IMR-90 (cell line): ENCODE measurements around the gene SECTM1. TPM values are rescaled to one million over a fixed set of nuclear protein-coding genes. Genes with fewer than 3 reads are reported as not detected.

Source experiments
- ATAC-seq: fragments of 200-7000 bp; cut with Tn5 transposase; 2 replicates; pipeline ENCODE4 v1.9.1; 2020; ENCODE audit warnings: low read depth, mild to moderate bottlenecking, moderate library complexity
- BruUV-seq: library from RNA; stranded (reverse); fragments of 400-500 nt; replicated peaks from 2 replicates; lab custom pipeline; 2021; lab: Mats Ljungman, UMichigan
- CTCF ChIA-PET: fragments of 300-600 bp; formaldehyde crosslinking; extraction: SDS; loops from one replicate; lab custom pipeline; 2021; ENCODE audit warnings: antibody characterized with exemption; lab: Yijun Ruan, JAX
- POLR2A ChIA-PET: fragments of 300-600 bp; sonication (Branson Sonifier 250); formaldehyde crosslinking; loops from one replicate; lab custom pipeline; 2022; ENCODE audit warnings: antibody characterized with exemption; ENCODE audit not compliant: unreplicated experiment; lab: Charles Lee
- DNase-seq: peaks from one replicate; pipeline ENCODE4 v3.0.0; 2013
- H2AFZ ChIP-seq: replicated peaks from 2 replicates; pipeline ENCODE3; 2013; ENCODE audit warnings: low read length, mild to moderate bottlenecking; ENCODE audit not compliant: poor library complexity
- H2AK5ac ChIP-seq: 2 replicates; pipeline ENCODE4 v1.6.1; 2013; ENCODE audit warnings: low read depth, low read length, inconsistent platforms
- H2AK9ac ChIP-seq: replicated peaks from 2 replicates; pipeline ENCODE3; 2013; ENCODE audit warnings: mild to moderate bottlenecking, low read depth, low read length, moderate library complexity; ENCODE audit not compliant: poor library complexity
- H2BK120ac ChIP-seq: 2 replicates; pipeline ENCODE4 v1.6.1; 2013; ENCODE audit warnings: low read depth, low read length, inconsistent platforms
- H2BK15ac ChIP-seq: 3 replicates; pipeline ENCODE4 v1.6.1; 2013; ENCODE audit warnings: low read depth, low read length, inconsistent platforms
- H2BK20ac ChIP-seq: 2 replicates; pipeline ENCODE4 v1.6.1; 2013; ENCODE audit warnings: low read depth, mild to moderate bottlenecking, inconsistent platforms, low read length, moderate library complexity
- H2BK5ac ChIP-seq: 2 replicates; pipeline ENCODE4 v1.6.1; 2013; ENCODE audit warnings: mild to moderate bottlenecking, low read depth, low read length, inconsistent platforms; ENCODE audit not compliant: poor library complexity, severe bottlenecking
- H3K14ac ChIP-seq: replicated peaks from 2 replicates; pipeline ENCODE4 v1.6.1; 2013; ENCODE audit warnings: low read depth, low read length, inconsistent platforms
- H3K18ac ChIP-seq: 2 replicates; pipeline ENCODE4 v1.6.1; 2013; ENCODE audit warnings: low read depth, low read length, control low read depth
- H3K23ac ChIP-seq: 2 replicates; pipeline ENCODE4 v1.6.1; 2013; ENCODE audit warnings: low read depth, low read length, inconsistent platforms
- H3K27ac ChIP-seq: 2 replicates; pipeline ENCODE4 v1.5.1; 2013; ENCODE audit warnings: mild to moderate bottlenecking, control low read depth, low read length; ENCODE audit not compliant: insufficient read depth
- H3K27me3 ChIP-seq: 2 replicates; pipeline ENCODE4 v1.6.1; 2013; ENCODE audit warnings: low read length; ENCODE audit not compliant: control insufficient read depth, insufficient read depth
- H3K36me3 ChIP-seq: 2 replicates; pipeline ENCODE4 v1.6.1; 2013; ENCODE audit warnings: low read length, mixed read lengths; ENCODE audit not compliant: control insufficient read depth, insufficient read depth
- H3K4ac ChIP-seq: 2 replicates; pipeline ENCODE4 v1.6.1; 2013; ENCODE audit warnings: low read depth, low read length, inconsistent platforms
- H3K4me1 ChIP-seq: 2 replicates; pipeline ENCODE4 v1.6.1; 2013; ENCODE audit warnings: low read length, mixed read lengths; ENCODE audit not compliant: control insufficient read depth, insufficient read depth
- H3K4me2 ChIP-seq: 2 replicates; pipeline ENCODE4 v1.6.1; 2013; ENCODE audit warnings: low read depth, mild to moderate bottlenecking, control low read depth, low read length, moderate library complexity
- H3K4me3 ChIP-seq: 2 replicates; pipeline ENCODE4 v1.5.1; 2013; ENCODE audit warnings: low read depth, mild to moderate bottlenecking, control low read depth, low read length, moderate library complexity; ENCODE audit not compliant: insufficient read depth
- H3K56ac ChIP-seq: 2 replicates; pipeline ENCODE4 v1.6.1; 2013; ENCODE audit warnings: low read length, inconsistent platforms; ENCODE audit not compliant: insufficient read depth; ENCODE audit errors: extremely low read depth
- H3K79me1 ChIP-seq, 2 experiments: 2 replicates each; pipeline ENCODE4 v1.6.1; 2013; ENCODE audit warnings: low read length in 2 of 2, inconsistent platforms in 1 of 2, low read depth in 1 of 2
- H3K9ac ChIP-seq: 2 replicates; pipeline ENCODE4 v1.6.1; 2013; ENCODE audit warnings: low read depth, low read length, control low read depth
- H3K9me1 ChIP-seq: 2 replicates; pipeline ENCODE4 v1.6.1; 2013; ENCODE audit warnings: low read length, inconsistent platforms; ENCODE audit not compliant: insufficient read depth
- H3K9me3 ChIP-seq: 2 replicates; pipeline ENCODE4 v1.6.1; 2013; ENCODE audit warnings: low read length; ENCODE audit not compliant: control insufficient read depth, insufficient read depth
- H4K20me1 ChIP-seq: 2 replicates; pipeline ENCODE4 v1.6.1; 2013; ENCODE audit warnings: low read length, inconsistent platforms; ENCODE audit not compliant: insufficient read depth
- H4K5ac ChIP-seq: 2 replicates; pipeline ENCODE4 v1.6.1; 2013; ENCODE audit warnings: mild to moderate bottlenecking, low read depth, low read length, control low read depth
- H4K8ac ChIP-seq, 2 experiments: 2 replicates each; pipeline ENCODE4 v1.6.1; 2013; ENCODE audit warnings: low read depth in 2 of 2, low read length in 2 of 2, control low read depth in 1 of 2, inconsistent platforms in 1 of 2
- H4K91ac ChIP-seq: 2 replicates; pipeline ENCODE4 v1.6.1; 2013; ENCODE audit warnings: low read depth, low read length, inconsistent platforms; ENCODE audit not compliant: insufficient read depth
- CHD1 ChIP-seq: IDR thresholded peaks from 2 replicates; pipeline ENCODE4 v1.6.1; 2012; ENCODE audit warnings: low read depth, low read length, improper control_type of control experiment
- CTCF ChIP-seq: conservative IDR thresholded peaks from 2 replicates; pipeline ENCODE4 v1.5.1; 2012; ENCODE audit warnings: mild to moderate bottlenecking, low read depth, low read length, improper control_type of control experiment
- ELK1 ChIP-seq: fragments of 150-350 bp; IDR thresholded peaks from 2 replicates; pipeline ENCODE4 v1.6.1; 2016; ENCODE audit warnings: low read depth, mild to moderate bottlenecking, low read length, moderate library complexity, borderline replicate concordance
- NFE2L2 ChIP-seq: fragments of 150-350 bp; IDR thresholded peaks from 2 replicates; pipeline ENCODE4 v1.6.1; 2016; ENCODE audit warnings: low read depth, mild to moderate bottlenecking, low read length
- RAD21 ChIP-seq: IDR thresholded peaks from 2 replicates; pipeline ENCODE4 v1.6.1; 2012; ENCODE audit warnings: low read length, improper control_type of control experiment
- RCOR1 ChIP-seq: IDR thresholded peaks from 2 replicates; pipeline ENCODE4 v1.6.1; 2012; ENCODE audit warnings: mild to moderate bottlenecking, low read length, improper control_type of control experiment; ENCODE audit not compliant: insufficient replicate concordance
- WGBS, 2 experiments: methylation state at CpG; one replicate each; pipeline versions ENCODE4 v1.1.5 to v1.1.7; 2013; ENCODE audit warnings: missing lambda C conversion rate in 2 of 2; ENCODE audit not compliant: insufficient read length in 1 of 2; ENCODE audit errors: extremely low coverage in 2 of 2; 5-methylcytosine and 5-hydroxymethylcytosine counted together
- dilution Hi-C: fragments of 300-500 bp; cut with HindIII; formaldehyde crosslinking; loops from one replicate; pipeline ENCODE4 v1.14.3; 2018; ENCODE audit warnings: low sequenced_read_pairs; ENCODE audit not compliant: unreplicated experiment
- in situ Hi-C: fragments of 300-500 bp; cut with MboI; formaldehyde crosslinking; loops from 3 replicates; pipeline ENCODE4 v1.14.3; 2019; ENCODE audit warnings: low sequenced_read_pairs, inconsistent platforms, mixed read lengths
- intact Hi-C: fragments of 100-400 bp; cut with micrococcal nuclease; formaldehyde crosslinking; loops from 2 replicates; pipeline ENCODE4 v1.10.0; 2022
- polyA plus RNA-seq, 3 experiments: library from polyadenylated mRNA; depleted of rRNA; stranded (reverse); fragments of >200 nt; gene quantifications; 2 replicates each; pipeline ENCODE4 v1.2.3, GENCODE V29; 2012; ENCODE audit warnings: low replicate concordance in 1 of 3
- total RNA-seq: library from RNA; depleted of rRNA; stranded (reverse); fragments of >200 nt; gene quantifications from 2 replicates; pipeline ENCODE4 v1.2.3, GENCODE V29; 2012

SECTM1 gene
- total and polyA plus RNA-seq, 2 of the 4 experiments (the other 2 are of a cell fraction) = 2.3 to 4.4 TPM

- H3K4me3 ChIP-seq = no peak overlapping the region
- H4K20me1 ChIP-seq = no peaks in the 10 kb centered on the region
- no peak overlapping the region for H3K56ac ChIP-seq
- peaks cover 10% of the 10 kb centered on the region for H3K4me1 ChIP-seq
- H2BK20ac ChIP-seq = no peak overlapping the region
- dilution Hi-C loops (no loop called here), in situ Hi-C loops (no loop called here), intact Hi-C loops (loop anchor here (10.0 kb wide), 1 partner anchor 293 kb away; the partner anchor contains the start of genes DCXR and RAC3)
- no peak overlapping the region for H4K91ac ChIP-seq
- peak overlapping the region; percentile 21 for H2AFZ ChIP-seq
- no peak overlapping the region for H2BK15ac ChIP-seq
- no peaks in the 10 kb centered on the region for H3K9me3 ChIP-seq
- 62% methylated on average over 5 of the region's 16 CpGs; no CpG with 5 or more reads in 1 of the 2 experiments for WGBS, 2 experiments
- peaks cover 10% of the 10 kb centered on the region for H3K27me3 ChIP-seq
- POLR2A ChIA-PET = no interaction called here
- no peak overlapping the region for H2BK120ac ChIP-seq
- H2BK5ac ChIP-seq = no peak overlapping the region
- no peak overlapping the region for H3K14ac ChIP-seq
- H3K79me1 ChIP-seq = no peaks in the 10 kb centered on the region
- H3K9ac ChIP-seq = no peak overlapping the region
- DNase-seq (no peak), ATAC-seq (no peak)
- H4K8ac ChIP-seq = no peak overlapping the region
- H3K36me3 ChIP-seq = no peaks in the 10 kb centered on the region
- no peak overlapping the region for H4K5ac ChIP-seq
- H3K23ac ChIP-seq = no peak overlapping the region
- H3K27ac ChIP-seq = no peak overlapping the region
- CTCF ChIA-PET = no interaction called here
- TF ChIP-seq RAD21 (no peak), CHD1 (no peak), RCOR1 (no peak), CTCF (no peak), ELK1 (no peak), NFE2L2 (no peak)
- no peaks in the 10 kb centered on the region for H3K9me1 ChIP-seq
- H3K18ac ChIP-seq = no peak overlapping the region
- H3K4ac ChIP-seq = no peak overlapping the region
- peak overlapping the region; percentile 7; the same call in 1 of the 2 replicates for H2AK5ac ChIP-seq
- H3K4me2 ChIP-seq = no peak overlapping the region
- H2AK9ac ChIP-seq = peak overlapping the region; percentile 16
- BruUV-seq = no TSS peak
These were observed 5.8 kb downstream of the SECTM1 start for GRCh38 chr17:82327757-82328140.
